Mucosa of gallbladder (tissue), 1 donor: Measurements from ENCODE around the gene MRPS17. TPM values are rescaled to one million over a fixed set of nuclear protein-coding genes. Genes with fewer than 3 reads are reported as not detected.

Source experiments
- DNase-seq: peaks from one replicate; pipeline ENCODE4 v3.0.0-alpha.2; 2020; ENCODE audit warnings: low spot score
- total RNA-seq: library from RNA; stranded (reverse); gene quantifications from one replicate; pipeline ENCODE4 v1.2.1, GENCODE V29; 2021
- donor health status: DM: no; HTN: no; CAD: no.

MRPS17 gene
- total RNA-seq, 1 donor from 2014 or later, result 10.8 TPM

- no peak for DNase-seq
Observed at GRCh38 chr7:55970978-55971377, 19.3 kb downstream of the MRPS17 start.

GRCh38 chr7:55973747-55974250 lies 22.1 kb downstream of the MRPS17 start:
- DNase-seq, result no peak

GRCh38 chr7:55975988-55976633 lies 24.4 kb downstream of the MRPS17 start:
- DNase-seq, result no peak

GRCh38 chr7:55977831-55978230 lies 26.2 kb downstream of the MRPS17 start:
- DNase-seq, result no peak

- no peak for DNase-seq
Observed at GRCh38 chr7:55980266-55980665, 28.6 kb downstream of the MRPS17 start.

GRCh38 chr7:55983537-55983936 lies 31.9 kb downstream of the MRPS17 start:
- DNase-seq, result no peak

GRCh38 chr7:55992346-55992745 lies 40.7 kb downstream of the MRPS17 start:
- no peak for DNase-seq

GRCh38 chr7:55996856-55997500 lies 45.3 kb downstream of the MRPS17 start:
- DNase-seq, result no peak

- no peak for DNase-seq
Observed at GRCh38 chr7:56003749-56004148, 52.1 kb downstream of the MRPS17 start.

Other genes starting within 250 kb of the MRPS17 start
- gene SEPTIN14, start 89.1 kb upstream of the MRPS17 start, total RNA-seq, result not detected
- 4.5 TPM for gene ZNF713, start 64.4 kb upstream of the MRPS17 start, total RNA-seq
- gene NIPSNAP2, start 12.7 kb downstream of the MRPS17 start, total RNA-seq, result 45.3 TPM
- 33.4 TPM for gene PSPH, start 99.6 kb downstream of the MRPS17 start, total RNA-seq
- gene CCT6A, start 99.9 kb downstream of the MRPS17 start, total RNA-seq, result 87.6 TPM
- gene SUMF2, start 112.4 kb downstream of the MRPS17 start, total RNA-seq, result 245 TPM
- gene PHKG1, start 141.1 kb downstream of the MRPS17 start, total RNA-seq, result 0.89 TPM
- 293 TPM for gene CHCHD2, start 154.6 kb downstream of the MRPS17 start, total RNA-seq
- gene NUPR2, start 164.5 kb downstream of the MRPS17 start, total RNA-seq, result 1.0 TPM